ENCODE measurements around the gene ZBTB16. TPM values are rescaled to one million over a fixed set of nuclear protein-coding genes. Genes with fewer than 3 reads are reported as not detected.

The ZBTB16 gene
- total and polyA plus RNA-seq, 2 of the 4 experiments (the other 2 are of a cell fraction) = not detected

DNA sequence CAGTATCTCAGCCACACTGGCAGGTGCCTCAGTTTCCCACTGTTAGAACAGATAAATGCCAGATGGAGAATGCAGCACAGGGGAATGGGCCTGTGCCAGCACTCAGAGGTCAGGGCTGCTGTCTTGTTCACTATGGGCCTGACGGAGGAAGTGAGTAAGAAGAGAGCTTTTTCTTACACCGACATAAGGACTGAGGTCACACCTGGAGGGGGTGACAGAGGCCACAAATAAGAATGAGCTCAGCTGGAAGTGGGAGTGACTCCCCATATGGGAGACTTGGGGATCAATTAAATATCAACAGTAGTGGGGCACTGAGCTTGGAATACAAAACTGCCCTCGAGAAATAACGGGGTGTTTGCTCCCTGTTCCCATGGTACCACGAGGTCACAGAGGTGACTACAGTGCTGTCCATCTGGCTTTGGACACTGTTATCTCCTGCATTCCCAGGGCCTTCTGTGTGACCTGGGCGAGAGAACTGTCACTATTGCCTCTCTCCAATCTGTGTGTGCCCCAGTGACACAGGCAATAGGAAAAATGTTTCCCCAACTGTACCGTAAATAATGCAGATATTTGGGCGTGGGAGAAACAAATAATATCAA, 142.6 kb downstream of the ZBTB16 start:
- intact Hi-C loops (cut with micrococcal nuclease) = no loop called here
- in situ Hi-C loops (cut with MboI; ENCODE audit: low sequenced_read_pairs) = no loop called here
- no peaks in the 10 kb centered on the region for H3K9me3 ChIP-seq (ENCODE audit: control insufficient read depth, insufficient read depth, low read length)
- no peak overlapping the region for H4K5ac ChIP-seq (ENCODE audit: low read depth, low read length)
- no peak overlapping the region for H3K4me2 ChIP-seq (ENCODE audit: low read depth, low read length)
- no peak overlapping the region for H2BK20ac ChIP-seq (ENCODE audit: low read depth, low read length)
- H3K18ac ChIP-seq (ENCODE audit: low read depth, low read length) = no peak overlapping the region
- no peak overlapping the region for H3K9ac ChIP-seq (ENCODE audit: low read depth, low read length)
- TF ChIP-seq RCOR1 (IDR thresholded peaks at IDR 0.05; ENCODE audit: insufficient replicate concordance, low read length) (no peak), FOS (IDR thresholded peaks at IDR 0.05; ENCODE audit: low read depth, low read length) (no peak), NFE2L2 (IDR thresholded peaks at IDR 0.05; ENCODE audit: low read depth, low read length) (no peak), MAZ (IDR thresholded peaks at IDR 0.05; ENCODE audit: borderline replicate concordance, low read depth, low read length) (no peak), CTCF (conservative IDR thresholded peaks at IDR 0.05; ENCODE audit: low read depth, low read length) (no peak), RAD21 (IDR thresholded peaks at IDR 0.05; ENCODE audit: low read length) (no peak), CEBPB (IDR thresholded peaks at IDR 0.05; ENCODE audit: low read depth, low read length) (no peak), BHLHE40 (IDR thresholded peaks at IDR 0.05; ENCODE audit: low read depth, low read length) (no peak), POLR2A (IDR thresholded peaks at IDR 0.05; ENCODE audit: low read depth, low read length) (no peak), RFX5 (IDR thresholded peaks at IDR 0.05; ENCODE audit: low read depth, low read length) (no peak), CHD1 (IDR thresholded peaks at IDR 0.05; ENCODE audit: low read depth, low read length) (no peak), SMC3 (IDR thresholded peaks at IDR 0.05; ENCODE audit: low read depth, low read length) (no peak)
- TF ChIP-seq, protein P1, sequence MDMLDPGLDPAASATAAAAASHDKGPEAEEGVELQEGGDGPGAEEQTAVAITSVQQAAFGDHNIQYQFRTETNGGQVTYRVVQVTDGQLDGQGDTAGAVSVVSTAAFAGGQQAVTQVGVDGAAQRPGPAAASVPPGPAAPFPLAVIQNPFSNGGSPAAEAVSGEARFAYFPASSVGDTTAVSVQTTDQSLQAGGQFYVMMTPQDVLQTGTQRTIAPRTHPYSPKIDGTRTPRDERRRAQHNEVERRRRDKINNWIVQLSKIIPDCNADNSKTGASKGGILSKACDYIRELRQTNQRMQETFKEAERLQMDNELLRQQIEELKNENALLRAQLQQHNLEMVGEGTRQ (IDR thresholded peaks at IDR 0.05; ENCODE audit: low read depth, low read length) = no peak
- TF ChIP-seq, protein P2, sequence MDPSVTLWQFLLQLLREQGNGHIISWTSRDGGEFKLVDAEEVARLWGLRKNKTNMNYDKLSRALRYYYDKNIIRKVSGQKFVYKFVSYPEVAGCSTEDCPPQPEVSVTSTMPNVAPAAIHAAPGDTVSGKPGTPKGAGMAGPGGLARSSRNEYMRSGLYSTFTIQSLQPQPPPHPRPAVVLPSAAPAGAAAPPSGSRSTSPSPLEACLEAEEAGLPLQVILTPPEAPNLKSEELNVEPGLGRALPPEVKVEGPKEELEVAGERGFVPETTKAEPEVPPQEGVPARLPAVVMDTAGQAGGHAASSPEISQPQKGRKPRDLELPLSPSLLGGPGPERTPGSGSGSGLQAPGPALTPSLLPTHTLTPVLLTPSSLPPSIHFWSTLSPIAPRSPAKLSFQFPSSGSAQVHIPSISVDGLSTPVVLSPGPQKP (IDR thresholded peaks at IDR 0.05; ENCODE audit: borderline replicate concordance, low read depth, low read length) = no peak
- H4K8ac ChIP-seq (ENCODE audit: low read depth in 2 of 2, low read length in 2 of 2) = no peak overlapping the region
- 37% methylated on average over 2 of the region's 8 CpGs; no CpG with 5 or more reads in 1 of the 2 experiments for WGBS, 2 experiments (ENCODE audit: extremely low coverage in 2 of 2, insufficient read length in 1 of 2)
- no peaks in the 10 kb centered on the region for H3K36me3 ChIP-seq (ENCODE audit: control insufficient read depth, insufficient read depth, low read length)
- no peak overlapping the region for H2AK5ac ChIP-seq (ENCODE audit: low read depth, low read length)
- no peak overlapping the region for H2AK9ac ChIP-seq (replicated peaks; ENCODE audit: low read depth, low read length, poor library complexity)
- no peak overlapping the region for H2AFZ ChIP-seq (replicated peaks; ENCODE audit: low read length, poor library complexity)
- ATAC-seq (ENCODE audit: low read depth) (no peak), DNase-seq (no peak)
- no peak overlapping the region for H4K91ac ChIP-seq (ENCODE audit: insufficient read depth, low read depth, low read length)
- H3K79me1 ChIP-seq (ENCODE audit: low read depth in 1 of 2, low read length in 2 of 2) = no peaks in the 10 kb centered on the region
- no peak overlapping the region for H3K23ac ChIP-seq (ENCODE audit: low read depth, low read length)
- CTCF ChIA-PET = no interaction called here
- no peaks in the 10 kb centered on the region for H4K20me1 ChIP-seq (ENCODE audit: insufficient read depth, low read length)
- peaks cover 7% of the 10 kb centered on the region; the same call in 1 of the 2 replicates for H3K4me1 ChIP-seq (ENCODE audit: control insufficient read depth, insufficient read depth, low read length)
- H3K4ac ChIP-seq (ENCODE audit: low read depth, low read length) = no peak overlapping the region
- no peak overlapping the region for H3K56ac ChIP-seq (ENCODE audit: extremely low read depth, insufficient read depth, low read length)
- no peak overlapping the region for H2BK15ac ChIP-seq (ENCODE audit: low read depth, low read length)
- H3K27me3 ChIP-seq (ENCODE audit: control insufficient read depth, insufficient read depth, low read length) = peaks cover 15% of the 10 kb centered on the region
- no peak overlapping the region for H2BK5ac ChIP-seq (ENCODE audit: low read depth, low read length, poor library complexity, severe bottlenecking)
- dilution Hi-C loops (cut with HindIII; ENCODE audit: low sequenced_read_pairs, unreplicated experiment) = no loop called here
- POLR2A ChIA-PET (ENCODE audit: unreplicated experiment) = no interaction called here
- no peak overlapping the region for H3K27ac ChIP-seq (ENCODE audit: insufficient read depth, low read length)
- BruUV-seq (replicated peaks) = no TSS peak
- no peak overlapping the region for H3K14ac ChIP-seq (replicated peaks; ENCODE audit: low read depth, low read length)
- H3K4me3 ChIP-seq (ENCODE audit: insufficient read depth, low read depth, low read length) = no peak overlapping the region
- 0 out of 2 replicates have a peak, but pooled peaks cover 3% of the 10 kb centered on the region for H3K9me1 ChIP-seq (ENCODE audit: insufficient read depth, low read length)
- H2BK120ac ChIP-seq (ENCODE audit: low read depth, low read length) = no peak overlapping the region

Data from IMR-90 (cell line).